Large intestine (tissue), 3 donors: ENCODE measurements around the gene RPTOR. TPM values are rescaled to one million over a fixed set of nuclear protein-coding genes. Genes with fewer than 3 reads are reported as not detected.

Experiments used
- DNase-seq, 2 donors: peaks; one replicate each; pipeline versions ENCODE4 v3.0.0 to v3.0.0-alpha.2; 2013
- H3K27ac ChIP-seq: one replicate; pipeline ENCODE4 v1.5.1; 2013; ENCODE audit warnings: low read length
- H3K27me3 ChIP-seq: 2 replicates; pipeline ENCODE4 v1.6.1; 2013; ENCODE audit warnings: low read length; ENCODE audit not compliant: control insufficient read depth, insufficient read depth
- H3K36me3 ChIP-seq: 2 replicates; pipeline ENCODE4 v1.6.1; 2013; ENCODE audit warnings: low read length; ENCODE audit not compliant: control insufficient read depth, insufficient read depth
- H3K4me1 ChIP-seq: one replicate; pipeline ENCODE4 v1.6.1; 2013; ENCODE audit warnings: low read length; ENCODE audit not compliant: control insufficient read depth, insufficient read depth
- H3K4me3 ChIP-seq: one replicate; pipeline ENCODE4 v1.5.1; 2013; ENCODE audit warnings: low read length
- H3K9me3 ChIP-seq: one replicate; pipeline ENCODE4 v1.6.1; 2013; ENCODE audit warnings: mild to moderate bottlenecking, low read depth, low read length, moderate library complexity; ENCODE audit not compliant: control insufficient read depth
- WGBS: methylation state at CpG from one replicate; pipeline ENCODE4 v1.1.5; 2013; ENCODE audit warnings: low lambda C conversion rate; ENCODE audit not compliant: insufficient coverage; 5-methylcytosine and 5-hydroxymethylcytosine counted together
- polyA plus RNA-seq: library from polyadenylated mRNA; unstranded; fragments of 120-200 nt; gene quantifications from one replicate; pipeline ENCODE4 v1.2.1, GENCODE V29; 2013

The RPTOR gene
- polyA plus RNA-seq, 1 donor, result 16.8 TPM

GRCh38 chr17:80832888-80833583 is 288.4 kb downstream of the RPTOR start:
- no peaks in the 10 kb centered on the region for H3K9me3 ChIP-seq
- peaks cover 3% of the 10 kb centered on the region for H3K36me3 ChIP-seq
- no peaks in the 10 kb centered on the region for H3K27me3 ChIP-seq
- DNase-seq, result peak; percentile 96 to 98
- peak overlapping the region; percentile 53 for H3K4me3 ChIP-seq
- WGBS, result no CpG with 5 or more reads among the region's 25 CpGs
- H3K4me1 ChIP-seq, result peaks cover 24% of the 10 kb centered on the region
- H3K27ac ChIP-seq, result peak overlapping the region; percentile 93

- Histone ChIP-seq H3K9me3 (no peaks in the 10 kb centered on the region), H3K4me1 (peaks cover 24% of the 10 kb centered on the region), H3K36me3 (peaks cover 10% of the 10 kb centered on the region), H3K27ac (no peak overlapping the region), H3K4me3 (no peak overlapping the region), H3K27me3 (no peaks in the 10 kb centered on the region)
- no peak for DNase-seq
- WGBS, result 100% methylated on average over 2 of the region's 42 CpGs
Measured at GRCh38 chr17:80833952-80834892, 289.6 kb downstream of the RPTOR start.

GRCh38 chr17:80834893-80835275 is 290.2 kb downstream of the RPTOR start:
- Histone ChIP-seq H3K9me3 (no peaks in the 10 kb centered on the region), H3K4me3 (no peak overlapping the region), H3K4me1 (peaks cover 24% of the 10 kb centered on the region), H3K27ac (no peak overlapping the region), H3K27me3 (no peaks in the 10 kb centered on the region), H3K36me3 (peaks cover 12% of the 10 kb centered on the region)
- no peak for DNase-seq
- no CpG with 5 or more reads among the region's 2 CpGs for WGBS

- WGBS, result no CpG with 5 or more reads among the region's 30 CpGs
- H3K4me1 ChIP-seq, result peaks cover 24% of the 10 kb centered on the region
- peaks cover 14% of the 10 kb centered on the region for H3K36me3 ChIP-seq
- H3K9me3 ChIP-seq, result no peaks in the 10 kb centered on the region
- no peak overlapping the region for H3K27ac ChIP-seq
- no peaks in the 10 kb centered on the region for H3K27me3 ChIP-seq
- H3K4me3 ChIP-seq, result no peak overlapping the region
- no peak for DNase-seq
Measured at GRCh38 chr17:80835816-80836657, 291.4 kb downstream of the RPTOR start.

GRCh38 chr17:80836658-80836965 is 292.0 kb downstream of the RPTOR start:
- Histone ChIP-seq H3K4me1 (peaks cover 24% of the 10 kb centered on the region), H3K36me3 (peaks cover 14% of the 10 kb centered on the region), H3K27me3 (no peaks in the 10 kb centered on the region), H3K27ac (no peak overlapping the region), H3K9me3 (peaks cover 4% of the 10 kb centered on the region), H3K4me3 (no peak overlapping the region)
- DNase-seq, result no peak
- WGBS, result 100% methylated on average over 1 of the region's 7 CpGs

- no peak overlapping the region for H3K27ac ChIP-seq
- peaks cover 17% of the 10 kb centered on the region for H3K36me3 ChIP-seq
- no peak overlapping the region for H3K4me3 ChIP-seq
- WGBS, result no CpG with 5 or more reads among the region's 16 CpGs
- H3K27me3 ChIP-seq, result no peaks in the 10 kb centered on the region
- DNase-seq, result no peak
- peaks cover 23% of the 10 kb centered on the region for H3K4me1 ChIP-seq
- peaks cover 6% of the 10 kb centered on the region for H3K9me3 ChIP-seq
Measured at GRCh38 chr17:80836971-80837481, 292.4 kb downstream of the RPTOR start.

- H3K4me1 ChIP-seq, result peaks cover 16% of the 10 kb centered on the region
- WGBS, result no CpG with 5 or more reads among the region's 18 CpGs
- no peak overlapping the region for H3K4me3 ChIP-seq
- no peaks in the 10 kb centered on the region for H3K27me3 ChIP-seq
- peaks cover 17% of the 10 kb centered on the region for H3K36me3 ChIP-seq
- no peak overlapping the region for H3K27ac ChIP-seq
- DNase-seq, result no peak
- peaks cover 6% of the 10 kb centered on the region for H3K9me3 ChIP-seq
Measured at GRCh38 chr17:80837711-80838110, 293.1 kb downstream of the RPTOR start.

GRCh38 chr17:80838311-80839025 is 293.8 kb downstream of the RPTOR start:
- peaks cover 15% of the 10 kb centered on the region for H3K4me1 ChIP-seq
- H3K4me3 ChIP-seq, result no peak overlapping the region
- peaks cover 6% of the 10 kb centered on the region for H3K9me3 ChIP-seq
- DNase-seq, result no peak
- no peaks in the 10 kb centered on the region for H3K27me3 ChIP-seq
- no CpG with 5 or more reads among the region's 30 CpGs for WGBS
- no peak overlapping the region for H3K27ac ChIP-seq
- peaks cover 17% of the 10 kb centered on the region for H3K36me3 ChIP-seq

- Histone ChIP-seq H3K36me3 (peaks cover 17% of the 10 kb centered on the region), H3K4me3 (no peak overlapping the region), H3K9me3 (peaks cover 6% of the 10 kb centered on the region), H3K27me3 (no peaks in the 10 kb centered on the region), H3K4me1 (peaks cover 15% of the 10 kb centered on the region), H3K27ac (no peak overlapping the region)
- DNase-seq, result no peak
- 100% methylated on average over 2 of the region's 11 CpGs for WGBS
Measured at GRCh38 chr17:80839026-80839345, 294.3 kb downstream of the RPTOR start.
